Cardiac atrium fibroblast (primary cell): ENCODE data around the gene RPL36A. TPM values are rescaled to one million over a fixed set of nuclear protein-coding genes. Genes with fewer than 3 reads are reported as not detected.

Experiments used
- total RNA-seq: library from RNA; depleted of rRNA; stranded (reverse); fragments of >200 nt; gene quantifications from 2 replicates; pipeline ENCODE4 v1.2.3, GENCODE V29; 2015

The RPL36A gene
- total RNA-seq, result 1,468 and 2,014 TPM in 2 replicates

DNA sequence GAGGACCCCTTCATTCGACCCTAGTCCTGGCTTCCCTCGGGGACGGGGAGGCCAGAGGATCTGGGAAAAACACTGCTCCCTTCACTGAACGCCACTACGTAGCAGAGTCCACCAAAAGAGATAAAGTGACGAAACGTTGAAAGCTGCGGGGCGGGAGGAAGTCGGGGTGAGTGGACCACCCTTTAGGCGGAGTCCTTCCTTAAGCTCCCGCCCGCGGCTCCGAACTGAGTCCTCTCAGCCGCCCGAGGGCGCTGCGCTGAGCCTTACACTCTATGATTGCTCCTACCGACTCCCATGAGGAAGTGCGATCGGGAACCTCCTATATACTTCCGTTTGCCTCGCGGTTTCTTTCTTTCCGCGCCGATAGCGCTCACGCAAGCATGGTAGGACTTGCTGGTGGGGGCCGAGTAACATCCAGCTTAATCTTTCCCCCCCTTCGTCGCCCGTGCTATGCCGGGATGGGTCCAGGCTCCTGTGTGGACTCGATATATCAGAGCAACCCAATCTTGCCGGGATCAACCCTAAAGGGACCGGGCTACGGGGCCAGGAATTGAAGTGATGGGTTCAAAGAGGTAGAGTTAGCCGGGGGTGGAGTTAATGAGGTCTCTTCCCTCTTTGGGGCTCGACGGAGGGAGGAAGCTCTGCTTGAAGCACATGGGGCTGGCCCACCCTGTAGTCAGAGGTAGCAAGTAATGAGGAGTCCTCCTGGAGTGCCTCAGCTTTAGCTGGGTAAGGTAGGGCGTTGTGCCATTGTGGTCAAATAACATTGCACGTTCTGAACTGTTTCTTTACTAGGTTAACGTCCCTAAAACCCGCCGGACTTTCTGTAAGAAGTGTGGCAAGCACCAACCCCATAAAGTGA is at the start of gene RPL36A:
TSS of gene RPL36A (plus strand) at position 348 of the 862 bp plus-strand sequence. CDS start at position 381, 33 bp downstream.

DNA sequence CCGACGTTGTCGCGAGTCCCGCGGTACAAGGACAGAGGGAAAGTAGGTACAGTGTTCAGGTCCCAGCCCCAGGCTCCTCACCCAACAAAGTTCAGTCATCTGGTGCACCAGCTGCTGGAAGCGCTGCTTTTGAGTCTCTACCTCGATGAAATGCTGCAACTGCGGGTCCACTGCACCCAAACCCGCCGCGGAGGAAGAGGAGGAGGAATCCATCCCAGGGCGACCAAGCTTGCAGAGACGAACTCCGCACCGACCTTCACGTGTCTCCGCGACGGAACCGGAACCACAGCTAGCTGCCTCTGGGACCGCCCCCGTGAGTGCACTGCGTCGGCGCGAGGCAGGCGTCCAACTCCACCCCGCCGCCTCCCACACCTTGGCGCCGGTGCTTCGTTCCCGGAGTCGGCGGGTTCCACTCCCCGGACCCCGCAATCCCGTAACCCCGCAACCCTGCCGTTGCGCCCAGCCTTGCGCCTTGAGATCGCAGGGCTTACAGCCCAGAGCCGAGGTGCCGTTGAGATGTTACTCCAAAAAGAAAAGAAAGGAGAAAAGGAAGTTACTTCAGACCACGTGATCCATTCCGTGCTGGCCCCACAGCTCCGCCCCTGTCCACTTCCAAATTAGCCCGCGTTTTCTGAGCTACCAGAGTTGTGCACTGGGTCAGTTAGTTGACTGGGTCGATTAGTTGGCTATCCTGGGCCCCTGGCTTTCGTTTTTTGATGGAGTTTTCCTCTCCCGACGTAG is 42.2 kb upstream of the RPL36A start, which contains the start of gene TIMM8A:
TSS of gene TIMM8A (minus strand) at position 291 of the 741 bp plus-strand sequence. CDS start at position 213, 78 bp downstream.

DNA sequence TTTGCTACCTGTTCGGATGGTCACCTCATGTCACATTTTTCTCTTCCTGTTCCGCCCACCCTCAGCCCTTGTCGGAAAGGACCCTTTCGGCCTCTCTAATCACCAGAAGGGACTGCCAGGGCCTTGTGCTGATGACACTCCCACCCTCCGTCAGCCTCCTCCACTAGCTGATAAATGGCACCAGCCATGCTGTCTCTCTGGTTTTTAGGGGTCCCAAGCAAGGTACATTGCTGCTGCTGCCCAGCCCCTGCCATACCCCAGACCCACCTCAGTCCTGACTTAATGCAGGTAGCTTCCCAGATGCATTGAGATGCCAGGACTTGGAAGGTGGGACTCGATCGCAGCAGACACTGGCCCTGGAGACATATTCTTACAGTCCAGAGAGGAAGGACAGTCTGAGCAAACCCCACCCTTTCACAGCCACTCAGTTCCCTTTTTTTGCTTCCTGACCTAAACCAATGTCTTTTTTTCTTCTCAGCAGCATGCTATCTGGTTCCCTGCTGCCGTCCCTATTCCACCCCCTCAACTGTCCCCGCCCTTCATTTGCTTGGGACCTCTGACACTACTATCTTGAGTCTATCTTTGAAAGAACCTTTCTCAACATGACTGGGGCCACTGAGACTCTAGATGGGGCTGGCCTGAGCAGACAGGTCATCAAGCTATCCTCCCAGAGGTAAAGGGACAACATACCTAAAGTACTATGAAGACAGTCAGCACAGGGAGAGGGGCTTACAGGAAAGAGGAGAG is 4.8 kb upstream of the RPL36A start, which contains the start of gene BTK:
TSS of gene BTK (minus strand) at position 397 of the 747 bp plus-strand sequence. CDS start 10,907 bp downstream, outside the sequence.

GRCh38 chrX:101407748-101408531 is 17.1 kb downstream of the RPL36A start, which contains the start of the genes GLA and HNRNPH2:
TSS of gene GLA (minus strand) at chrX:101407925. CDS start at chrX:101407903, 22 bp downstream.
TSS of gene HNRNPH2 (plus strand) at chrX:101408222. CDS start at chrX:101411989, 3,767 bp downstream.

Other genes starting within 250 kb of the RPL36A start
- gene DRP2, start 171.2 kb upstream of the RPL36A start, total RNA-seq, result 0.49 and 1.3 TPM in 2 replicates
- gene TAF7L, start 99.7 kb upstream of the RPL36A start, total RNA-seq, result not detected in 2 replicates
- gene TIMM8A, start 42.3 kb upstream of the RPL36A start, total RNA-seq, result 2.9 and 5.3 TPM in 2 replicates
- gene BTK, start 4.8 kb upstream of the RPL36A start, total RNA-seq, result not detected in 2 replicates
- gene GLA, start 16.9 kb downstream of the RPL36A start, total RNA-seq, result 17.9 and 33.7 TPM in 2 replicates
- gene HNRNPH2, start 17.2 kb downstream of the RPL36A start, total RNA-seq, result 43.3 and 44.4 TPM in 2 replicates
- 0.90 and 2.1 TPM in 2 replicates for gene ARMCX4, start 94.4 kb downstream of the RPL36A start, total RNA-seq
- gene ARMCX1, start 159.5 kb downstream of the RPL36A start, total RNA-seq, result 15.9 and 31.8 TPM in 2 replicates
- 10.8 and 38.4 TPM in 2 replicates for gene ARMCX6, start 227.0 kb downstream of the RPL36A start, total RNA-seq
- 46.5 and 66.8 TPM in 2 replicates for gene ARMCX3, start 232.1 kb downstream of the RPL36A start, total RNA-seq